Fibroblast of pulmonary artery (primary cell): Measurements from ENCODE around the gene UIMC1.
"Not testable (repeated sequence)": the region's sequence is repeated elsewhere in the genome, so short reads cannot be mapped to it uniquely, and the experiment has no call there.

Experiments
- DNase-seq: peaks from one replicate; pipeline ENCODE4 v3.0.0-alpha.2; 2010; ENCODE audit warnings: low read depth
- H3K4me3 ChIP-seq: replicated peaks from 2 replicates; pipeline ENCODE4 v1.5.1; 2011; ENCODE audit warnings: low read depth, mild to moderate bottlenecking, control low read depth, low read length, moderate library complexity
- TF ChIP-seq, protein P1 (sequence below): IDR thresholded peaks from 2 replicates; pipeline ENCODE4 v1.5.1; 2011; ENCODE audit warnings: mild to moderate bottlenecking, control low read depth, low read length, inconsistent platforms; ENCODE audit errors: missing control alignments

Gene UIMC1

DNA sequence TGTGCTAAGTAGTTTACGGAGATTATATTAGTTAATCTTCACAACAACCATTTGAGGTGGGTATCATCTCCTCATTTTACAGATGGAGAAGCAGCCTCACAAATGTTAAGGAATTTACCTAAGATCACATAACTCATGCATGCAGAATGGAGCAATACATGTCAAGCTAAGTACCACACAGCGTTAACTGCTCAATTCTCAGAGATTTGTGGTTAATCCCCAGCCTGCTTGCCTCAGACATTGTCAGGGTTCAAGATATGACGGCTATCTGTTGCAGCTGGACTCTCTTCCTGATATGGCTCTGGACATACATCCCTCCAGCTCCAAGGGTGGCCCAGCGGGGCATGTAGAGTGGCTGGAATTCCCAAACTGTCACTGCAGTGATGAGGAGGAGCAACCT is 8.6 kb upstream of the UIMC1 start:
- TF ChIP-seq, protein P1, sequence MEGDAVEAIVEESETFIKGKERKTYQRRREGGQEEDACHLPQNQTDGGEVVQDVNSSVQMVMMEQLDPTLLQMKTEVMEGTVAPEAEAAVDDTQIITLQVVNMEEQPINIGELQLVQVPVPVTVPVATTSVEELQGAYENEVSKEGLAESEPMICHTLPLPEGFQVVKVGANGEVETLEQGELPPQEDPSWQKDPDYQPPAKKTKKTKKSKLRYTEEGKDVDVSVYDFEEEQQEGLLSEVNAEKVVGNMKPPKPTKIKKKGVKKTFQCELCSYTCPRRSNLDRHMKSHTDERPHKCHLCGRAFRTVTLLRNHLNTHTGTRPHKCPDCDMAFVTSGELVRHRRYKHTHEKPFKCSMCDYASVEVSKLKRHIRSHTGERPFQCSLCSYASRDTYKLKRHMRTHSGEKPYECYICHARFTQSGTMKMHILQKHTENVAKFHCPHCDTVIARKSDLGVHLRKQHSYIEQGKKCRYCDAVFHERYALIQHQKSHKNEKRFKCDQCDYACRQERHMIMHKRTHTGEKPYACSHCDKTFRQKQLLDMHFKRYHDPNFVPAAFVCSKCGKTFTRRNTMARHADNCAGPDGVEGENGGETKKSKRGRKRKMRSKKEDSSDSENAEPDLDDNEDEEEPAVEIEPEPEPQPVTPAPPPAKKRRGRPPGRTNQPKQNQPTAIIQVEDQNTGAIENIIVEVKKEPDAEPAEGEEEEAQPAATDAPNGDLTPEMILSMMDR: no peak
- DNase-seq: no peak
- no peak overlapping the region for H3K4me3 ChIP-seq

DNA sequence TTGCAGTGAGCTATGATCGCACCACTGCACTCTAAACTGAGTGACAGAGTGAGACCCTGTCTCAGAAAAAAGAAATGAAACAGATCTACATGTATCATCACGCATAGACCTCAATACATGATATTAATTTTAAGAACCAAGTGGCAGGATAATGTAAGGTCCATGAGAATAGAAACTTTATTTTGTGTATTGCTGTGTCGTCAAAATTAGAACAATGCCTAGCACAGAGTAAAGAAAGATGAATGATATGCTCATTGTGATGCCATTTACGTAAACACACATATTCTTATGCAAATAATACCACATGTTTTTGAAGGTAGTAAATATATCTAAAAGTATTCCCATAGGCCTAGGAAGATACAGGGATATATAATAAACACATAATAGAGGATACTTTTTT is 3.6 kb upstream of the UIMC1 start:
- TF ChIP-seq, protein P1: no peak
- DNase-seq: no peak
- no peak overlapping the region for H3K4me3 ChIP-seq

DNA sequence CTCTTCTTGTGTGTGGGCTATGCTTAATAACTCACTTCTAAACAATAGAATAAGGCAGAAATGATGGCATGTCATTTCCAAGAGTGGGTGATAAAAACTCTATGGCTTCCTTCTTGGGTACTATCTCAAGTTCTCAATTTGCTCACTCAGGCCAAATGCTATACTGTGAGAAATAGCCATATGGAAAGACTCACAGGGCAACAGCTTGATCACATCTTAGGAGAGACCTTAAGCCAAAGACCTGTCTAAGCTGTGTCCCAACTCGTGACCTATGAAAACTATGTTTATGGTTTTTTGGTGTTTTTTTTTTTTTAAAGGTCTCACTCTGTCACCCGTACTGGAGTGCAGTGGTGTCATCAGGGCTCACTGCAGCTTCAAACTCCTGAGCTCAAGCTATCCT is 2.1 kb upstream of the UIMC1 start:
- TF ChIP-seq, protein P1: no peak
- H3K4me3 ChIP-seq: no peak overlapping the region
- DNase-seq: peak; percentile 70

DNA sequence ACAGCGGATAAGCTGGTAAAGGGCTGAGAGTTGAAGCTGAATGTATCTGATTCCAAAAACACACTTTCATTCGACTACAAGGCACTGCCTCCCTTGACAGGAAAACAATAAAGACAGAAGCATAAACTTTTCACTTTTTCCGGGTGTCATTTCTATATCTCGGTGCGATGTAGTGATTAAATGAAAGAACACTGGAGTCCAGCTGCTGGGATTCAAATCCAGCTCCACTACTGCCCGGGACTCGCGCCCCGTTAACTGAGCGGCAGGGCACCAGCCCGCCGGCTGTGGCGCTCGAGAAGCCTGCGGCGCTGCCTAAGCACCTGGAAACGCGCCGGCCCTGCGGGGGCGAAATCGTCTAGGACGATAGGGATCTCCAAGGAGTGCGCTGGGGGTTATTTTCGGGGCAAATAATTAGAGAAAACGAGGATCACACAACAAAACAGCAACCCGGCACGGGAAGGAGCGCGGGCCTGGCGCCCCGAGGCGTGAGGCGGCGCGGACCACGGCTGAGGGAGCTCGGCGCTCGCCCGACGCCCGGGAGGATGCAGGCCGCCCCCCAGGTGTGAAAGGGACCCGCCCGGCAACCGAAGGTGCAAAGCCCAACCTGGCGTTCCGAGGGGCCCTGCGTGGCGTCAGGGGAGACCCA is 837 bp downstream of the UIMC1 start:
- TF ChIP-seq, protein P1: peak; percentile 61
- H3K4me3 ChIP-seq: peak overlapping the region; percentile 88
- DNase-seq: peak; percentile 70

DNA sequence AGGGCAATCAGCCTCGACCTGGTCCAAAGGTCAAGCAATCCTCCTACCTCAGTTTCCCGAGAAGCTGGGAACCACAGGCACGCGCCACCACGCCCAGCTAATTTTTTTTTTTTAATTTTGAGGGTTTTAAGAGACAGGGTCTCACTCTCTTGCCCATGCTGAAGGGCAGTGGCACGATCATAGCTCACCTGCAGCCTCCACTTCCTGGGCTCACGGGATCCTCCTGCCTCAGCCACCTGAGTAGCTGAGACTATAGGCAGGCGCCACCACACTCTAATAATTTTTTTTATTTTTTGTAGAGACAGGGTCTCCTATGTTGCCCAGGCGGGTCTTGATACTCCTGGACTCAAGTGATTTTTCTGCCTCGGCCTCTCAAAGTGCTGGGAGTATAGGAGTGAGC is 1.6 kb downstream of the UIMC1 start:
- peak overlapping the region; percentile 88 for H3K4me3 ChIP-seq
- DNase-seq: no peak
- TF ChIP-seq, protein P1: no peak

DNA sequence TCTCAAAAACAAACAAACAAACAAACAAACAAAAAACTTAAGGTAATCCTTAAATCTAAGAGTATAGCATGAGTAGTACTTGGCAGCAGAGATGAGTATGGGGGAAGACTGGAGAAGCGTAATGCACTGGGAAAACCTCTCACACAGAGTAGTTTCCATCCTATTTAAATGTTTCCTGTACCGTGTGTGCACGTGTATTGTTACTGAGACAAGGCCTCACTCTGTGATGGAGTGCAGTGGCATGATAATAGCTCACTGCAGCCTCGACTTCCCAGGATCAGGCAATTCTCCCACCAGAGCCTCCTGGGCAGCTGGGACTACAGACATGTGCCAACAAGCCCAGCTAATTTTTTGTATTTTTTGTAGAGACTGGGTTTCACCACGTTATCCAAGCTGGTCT is 2.9 kb downstream of the UIMC1 start:
- no peak for DNase-seq
- H3K4me3 ChIP-seq: no peak overlapping the region
- TF ChIP-seq, protein P1: no peak

DNA sequence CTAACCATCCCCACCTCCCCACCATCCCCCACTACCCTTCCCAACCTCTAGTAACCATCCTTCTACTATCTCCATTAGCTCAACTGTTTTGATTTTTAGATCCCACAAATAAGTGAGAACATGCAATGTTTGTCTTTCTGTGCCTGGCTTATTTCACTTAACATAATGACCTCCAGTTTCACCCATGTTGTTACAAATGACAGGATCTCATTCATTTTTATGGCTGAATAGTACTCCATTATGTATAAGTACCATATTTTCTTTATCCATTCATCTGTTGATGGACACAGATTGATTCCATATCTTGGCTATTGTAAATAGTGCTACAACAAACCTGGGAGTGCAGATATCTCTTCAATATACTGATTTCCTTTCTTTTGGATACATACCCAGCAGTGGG is 7.1 kb downstream of the UIMC1 start:
- H3K4me3 ChIP-seq, DNase-seq: not testable (repeated sequence)
